Transverse colon (tissue), 4 donors: ENCODE results near the gene APOBEC2. TPM values are rescaled to one million over a fixed set of nuclear protein-coding genes. Genes with fewer than 3 reads are reported as not detected.

Experiments used
- DNase-seq: peaks from one replicate; pipeline ENCODE4 v3.0.0-alpha.2; 2019
- H3K27ac ChIP-seq, 4 donors: fragments of 200-600 bp; sonication (generic); 2 replicates each; pipeline ENCODE4 v1.5.1; 2016 to 2018; ENCODE audit warnings: inconsistent platforms in 4 of 4
- H3K27me3 ChIP-seq: fragments of 200-600 bp; sonication (generic); 2 replicates; pipeline ENCODE4 v1.5.1; 2017; ENCODE audit warnings: inconsistent platforms
- H3K36me3 ChIP-seq, 4 donors: fragments of 200-600 bp; sonication (generic); 2 replicates each; pipeline ENCODE4 v1.5.1; 2017 to 2019; ENCODE audit warnings: inconsistent platforms in 4 of 4
- H3K4me1 ChIP-seq, 4 donors: fragments of 200-600 bp; sonication (generic); 2 replicates each; pipeline ENCODE4 v1.5.1; 2017 to 2020; ENCODE audit warnings: inconsistent platforms in 4 of 4
- H3K4me3 ChIP-seq, 4 donors: fragments of 200-600 bp; sonication (generic); 1 replicate in 1 of 4; 2 replicates in 3 of 4; pipeline versions ENCODE4 v1.5.1 to v1.6.1; 2017 to 2019; ENCODE audit warnings: inconsistent platforms in 4 of 4
- H3K9me3 ChIP-seq, 2 donors: fragments of 200-600 bp; sonication (generic); 2 replicates each; pipeline ENCODE4 v1.5.1; 2017 to 2019; ENCODE audit warnings: inconsistent platforms in 2 of 2
- CTCF ChIP-seq, 5 experiments: fragments of 200-600 bp in 3 of 5; fragments of 450-650 bp in 2 of 5; sonication (generic) in 3 of 5; IDR thresholded peaks; 1 replicate in 2 of 5; 2 replicates in 3 of 5; pipeline ENCODE4 v1.5.1; 2016 to 2017; ENCODE audit warnings: antibody characterized with exemption in 5 of 5, inconsistent platforms in 3 of 5, mild to moderate bottlenecking in 2 of 5, moderate library complexity in 1 of 5
- EP300 ChIP-seq: sonication (generic); formaldehyde crosslinking; IDR thresholded peaks from one replicate; pipeline ENCODE4 v1.6.1; 2017; ENCODE audit warnings: antibody characterized with exemption, low read depth
- POLR2A ChIP-seq: fragments of 450-650 bp; IDR thresholded peaks from one replicate; pipeline ENCODE4 v1.6.1; 2016; ENCODE audit warnings: antibody characterized with exemption, mild to moderate bottlenecking, moderate library complexity
- POLR2AphosphoS5 ChIP-seq, 3 donors: sonication (generic); formaldehyde crosslinking; IDR thresholded peaks; one replicate each; pipeline ENCODE4 v1.6.1; 2016; ENCODE audit warnings: antibody characterized with exemption in 3 of 3
- WGBS, 2 donors: methylation state at CpG; one replicate each; pipeline ENCODE4 v1.1.5; 2018; ENCODE audit warnings: low coverage in 1 of 2; 5-methylcytosine and 5-hydroxymethylcytosine counted together
- in situ Hi-C, 4 donors: fragments of 200-750 bp; cut with MboI; loops; one replicate each; pipeline versions ENCODE4 v1.15.0 to v1.15.1; 2017; ENCODE audit warnings: low sequenced_read_pairs in 3 of 4, low pct_ligation_motif_present in 1 of 4, low pct_unique_long_range_greater_than_20kb in 1 of 4
- intact Hi-C: fragments of 100-400 bp; cut with DNase I; formaldehyde crosslinking; loops from one replicate; pipeline ENCODE4 v1.15.1; 2023; ENCODE audit warnings: low total_unique reads
- total RNA-seq, 4 donors: library from RNA; depleted of rRNA; stranded (reverse); fragments of >200 nt; gene quantifications; one replicate each; pipeline ENCODE4 v1.1.0, GENCODE V29; 2016

The APOBEC2 gene
- total RNA-seq, 4 donors from 2014 or later, result not detected

- TF ChIP-seq EP300 (no peak), CTCF (IDR thresholded peaks at IDR 0.05) (no peak), POLR2A (no peak), POLR2AphosphoS5 (IDR thresholded peaks at IDR 0.05) (no peak)
- no peak overlapping the region for H3K4me3 ChIP-seq
- no peaks in the 10 kb centered on the region for H3K36me3 ChIP-seq
- H3K4me1 ChIP-seq, result peaks cover 0 to 20% (median 6%) of the 10 kb centered on the region in 4 donors
- intact Hi-C loops (no loop called here), in situ Hi-C loops (loop anchor here in 2 of 4 donors (25.0 kb wide), 2 partner anchors 1054 to 1679 kb away; no protein-coding TSS in a partner anchor)
- H3K27me3 ChIP-seq, result no peaks in the 10 kb centered on the region
- peak; percentile 23 for DNase-seq
- peak overlapping the region in 3 of 4 donors; percentile 11 to 46 (median 37) for H3K27ac ChIP-seq
- H3K9me3 ChIP-seq, result no peaks in the 10 kb centered on the region
- 41% methylated on average over 1 of the region's 1 CpG; no CpG with 5 or more reads in 1 of the 2 donors for WGBS, 2 donors
These were observed 12.0 kb upstream of the APOBEC2 start for GRCh38 chr6:41040940-41041536.

- Histone ChIP-seq H3K4me1 (peaks cover 0 to 20% (median 6%) of the 10 kb centered on the region in 4 donors), H3K27ac (no peak within 1 kb of the TSS)
- in situ Hi-C loops, result loop anchor here in 2 of 4 donors (25.0 kb wide), 2 partner anchors 1055 to 1680 kb away; no protein-coding TSS in a partner anchor
These were observed 10.6 kb upstream of the APOBEC2 start, which contains the start of gene TSPO2 for GRCh38 chr6:41042226-41043055. TSS of gene TSPO2 (plus strand) at chr6:41042467. CDS start at chr6:41042986, 519 bp downstream.

GRCh38 chr6:41043151-41043550, 9.9 kb upstream of the APOBEC2 start:
- Histone ChIP-seq H3K9me3 (no peaks in the 10 kb centered on the region), H3K36me3 (no peaks in the 10 kb centered on the region), H3K27ac (no peak overlapping the region), H3K4me3 (no peak overlapping the region), H3K4me1 (peaks cover 0 to 20% (median 6%) of the 10 kb centered on the region in 4 donors), H3K27me3 (no peaks in the 10 kb centered on the region)
- in situ Hi-C loops, result loop anchor here in 2 of 4 donors (25.0 kb wide), 2 partner anchors 1056 to 1681 kb away; no protein-coding TSS in a partner anchor
- no peak for DNase-seq
- TF ChIP-seq EP300 (no peak), POLR2AphosphoS5 (IDR thresholded peaks at IDR 0.05) (no peak)
- 98% methylated on average over 3 of the region's 3 CpGs; no CpG with 5 or more reads in 1 of the 2 donors for WGBS, 2 donors
- intact Hi-C loops, result no loop called here

More at GRCh38 chr6:41042226-41043055, 10.6 kb upstream of the APOBEC2 start, which contains the start of gene TSPO2:
- no peak within 1 kb of the TSS for H3K4me3 ChIP-seq
- H3K27me3 ChIP-seq, result no peaks in the 10 kb centered on the region
- no peaks in the 10 kb centered on the region for H3K36me3 ChIP-seq
- no peaks in the 10 kb centered on the region for H3K9me3 ChIP-seq
- DNase-seq, result no peak
- WGBS, 2 donors, result 75 to 90% methylated on average over 4 to 10 of the region's 10 CpGs
- TF ChIP-seq CTCF (IDR thresholded peaks at IDR 0.05) (no peak), POLR2A (no peak), EP300 (no peak), POLR2AphosphoS5 (IDR thresholded peaks at IDR 0.05) (no peak)
- intact Hi-C loops, result no loop called here

GRCh38 chr6:41045664-41046063, 7.3 kb upstream of the APOBEC2 start:
- no peaks in the 10 kb centered on the region for H3K27me3 ChIP-seq
- WGBS, 2 donors, result 72 to 80% methylated on average over 2 to 5 of the region's 5 CpGs
- H3K4me1 ChIP-seq, result peaks cover 0 to 6% (median 2%) of the 10 kb centered on the region in 4 donors
- intact Hi-C loops, result no loop called here
- H3K27ac ChIP-seq, result no peak overlapping the region
- no peaks in the 10 kb centered on the region for H3K9me3 ChIP-seq
- no peaks in the 10 kb centered on the region for H3K36me3 ChIP-seq
- in situ Hi-C loops, result loop anchor here in 2 of 4 donors (25.0 kb wide), 2 partner anchors 1058 to 1683 kb away; no protein-coding TSS in a partner anchor
- TF ChIP-seq POLR2A (no peak), CTCF (IDR thresholded peaks at IDR 0.05) (no peak), EP300 (no peak), POLR2AphosphoS5 (IDR thresholded peaks at IDR 0.05) (no peak)
- DNase-seq, result no peak
- no peak overlapping the region for H3K4me3 ChIP-seq
